Activated CD4-positive, alpha-beta memory T cell treated with anti-CD3 and anti-CD28 coated beads, Interleukin-2, amount 10 ng/mL, durations not matched to agents 7 days and 5 days (primary cell): ENCODE measurements around the gene ATRX. TPM values are rescaled to one million over a fixed set of nuclear protein-coding genes. Genes with fewer than 3 reads are reported as not detected.
"Not testable (repeated sequence)": the region's sequence is repeated elsewhere in the genome, so short reads cannot be mapped to it uniquely, and the experiment has no call there.

Source experiments
- CTCF ChIA-PET: fragments of 350-600 bp; sonication (Branson Sonifier 250); formaldehyde crosslinking; loops from one replicate; lab custom pipeline; 2021; ENCODE audit warnings: antibody characterized with exemption, inconsistent platforms; lab: Charles Lee
- POLR2A ChIA-PET: fragments of 350-600 bp; sonication (Branson Sonifier 250); formaldehyde crosslinking; loops from one replicate; lab custom pipeline; 2021; ENCODE audit warnings: antibody characterized with exemption; lab: Charles Lee
- DNase-seq: peaks from one replicate; pipeline ENCODE4 v3.0.0-alpha.2; 2020
- H3K27ac Mint-ChIP-seq: one replicate; pipeline ENCODE4 v1.8.0; 2021; ENCODE audit warnings: mild to moderate bottlenecking, mixed read lengths
- H3K27me3 Mint-ChIP-seq: one replicate; pipeline ENCODE4 v1.8.0; 2021; ENCODE audit warnings: mixed read lengths
- H3K36me3 Mint-ChIP-seq: one replicate; pipeline ENCODE4 v1.8.0; 2021; ENCODE audit warnings: low read depth, mixed read lengths
- H3K4me1 Mint-ChIP-seq: one replicate; pipeline ENCODE4 v1.8.0; 2021; ENCODE audit warnings: mixed read lengths
- H3K4me3 Mint-ChIP-seq: one replicate; pipeline ENCODE4 v1.8.0; 2021; ENCODE audit warnings: mild to moderate bottlenecking, mixed read lengths
- H3K9me3 Mint-ChIP-seq: one replicate; pipeline ENCODE4 v1.8.0; 2021; ENCODE audit warnings: mixed read lengths
- total RNA-seq, 2 experiments: library from RNA; stranded (reverse); gene quantifications; one replicate each; pipeline ENCODE4 v1.2.3, GENCODE V29; 2021

The ATRX gene
- total RNA-seq, 2 experiments from 2014 or later = 67.6 to 70.2 TPM

DNA sequence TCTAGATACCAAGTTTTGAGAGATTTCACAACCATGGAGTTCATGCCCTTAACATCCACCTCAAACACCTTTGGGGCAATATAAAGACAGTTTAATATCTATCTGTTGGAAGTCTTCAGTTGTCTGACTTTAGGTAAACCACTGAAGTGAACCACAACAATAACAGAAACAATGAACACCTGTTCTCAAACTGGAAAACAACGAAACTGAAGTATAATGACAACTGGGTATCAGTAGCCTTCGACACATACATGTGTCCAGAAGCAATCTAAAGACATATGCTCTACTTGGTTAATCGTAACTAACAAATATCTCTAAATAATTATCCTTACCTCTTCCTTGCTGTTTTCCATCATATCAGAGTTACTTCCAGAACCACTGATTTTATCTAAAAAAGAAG is 87.8 kb downstream of the ATRX start:
- Mint-ChIP-seq H3K27ac (no peak overlapping the region), H3K4me1 (peaks cover 15% of the 10 kb centered on the region), H3K9me3 (no peaks in the 10 kb centered on the region), H3K36me3 (peaks cover 23% of the 10 kb centered on the region), H3K27me3 (no peaks in the 10 kb centered on the region), H3K4me3 (no peak overlapping the region)
- ChIA-PET CTCF (no interaction called here), POLR2A (no interaction called here)
- no peak for DNase-seq

GRCh38 chrX:77694491-77694890 is 91.5 kb downstream of the ATRX start:
- no peak overlapping the region for H3K4me3 Mint-ChIP-seq
- no peak for DNase-seq
- H3K36me3 Mint-ChIP-seq = peaks cover 24% of the 10 kb centered on the region
- ChIA-PET CTCF (no interaction called here), POLR2A (no interaction called here)
- H3K27ac Mint-ChIP-seq = peak overlapping the region; percentile 72
- no peaks in the 10 kb centered on the region for H3K9me3 Mint-ChIP-seq
- peaks cover 16% of the 10 kb centered on the region for H3K4me1 Mint-ChIP-seq
- no peaks in the 10 kb centered on the region for H3K27me3 Mint-ChIP-seq

DNA sequence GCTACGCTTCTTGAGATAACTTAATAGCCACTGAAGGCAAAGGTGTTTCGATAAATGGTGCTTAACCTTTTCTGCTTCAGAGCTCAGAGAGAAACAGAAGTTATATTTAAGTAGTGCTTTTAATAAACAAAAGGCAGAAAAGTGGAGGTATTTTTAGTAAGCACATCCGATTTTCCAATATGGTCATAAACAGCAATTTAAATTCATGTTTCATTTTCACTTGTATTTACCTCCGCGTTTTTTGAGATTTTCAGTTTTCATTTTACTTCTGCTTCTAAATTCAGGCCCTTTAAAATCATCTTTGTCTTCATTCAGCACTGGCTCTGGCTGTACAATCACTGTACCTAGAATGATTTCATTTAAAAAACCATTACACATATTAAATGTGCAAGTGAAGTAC is 92.4 kb downstream of the ATRX start:
- POLR2A ChIA-PET = no interaction called here
- Mint-ChIP-seq H3K27me3 (no peaks in the 10 kb centered on the region), H3K9me3 (no peaks in the 10 kb centered on the region), H3K36me3 (peaks cover 26% of the 10 kb centered on the region), H3K4me1 (peaks cover 16% of the 10 kb centered on the region), H3K4me3 (peak overlapping the region; percentile 48), H3K27ac (peak overlapping the region; percentile 72)
- CTCF ChIA-PET = interaction anchor here (1.3 kb wide), 1 partner anchor 10 kb away, joined by 3 read pairs; no protein-coding TSS in a partner anchor
- no peak for DNase-seq

- CTCF ChIA-PET = no interaction called here
- no peaks in the 10 kb centered on the region for H3K9me3 Mint-ChIP-seq
- POLR2A ChIA-PET = no interaction called here
- no peaks in the 10 kb centered on the region for H3K27me3 Mint-ChIP-seq
- peaks cover 34% of the 10 kb centered on the region for H3K36me3 Mint-ChIP-seq
- DNase-seq = no peak
- peaks cover 16% of the 10 kb centered on the region for H3K4me1 Mint-ChIP-seq
- no peak overlapping the region for H3K4me3 Mint-ChIP-seq
- H3K27ac Mint-ChIP-seq = no peak overlapping the region
Observed at GRCh38 chrX:77691916-77692315, 94.1 kb downstream of the ATRX start.

DNA sequence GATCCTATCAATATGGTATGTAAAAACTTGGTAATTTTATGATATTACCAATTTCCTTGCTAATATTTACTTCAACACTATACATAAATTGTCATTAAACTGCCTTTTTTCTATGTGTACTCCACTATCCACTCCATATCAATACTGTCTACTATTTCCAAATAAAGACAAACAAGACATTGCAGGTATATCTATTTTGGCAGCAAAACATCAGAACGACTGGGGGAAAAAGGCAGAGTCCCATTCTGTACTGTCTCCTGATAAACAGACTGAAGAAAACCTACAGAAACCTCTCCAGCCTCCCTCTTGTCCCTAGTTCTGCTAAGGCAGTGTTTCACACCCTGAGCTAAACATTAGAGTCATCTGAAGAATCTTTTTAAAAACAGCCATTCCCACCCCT is 96.6 kb downstream of the ATRX start:
- Mint-ChIP-seq H3K27ac (no peak overlapping the region), H3K4me1 (peaks cover 12% of the 10 kb centered on the region), H3K9me3 (no peaks in the 10 kb centered on the region), H3K4me3 (no peak overlapping the region), H3K36me3 (peaks cover 41% of the 10 kb centered on the region), H3K27me3 (no peaks in the 10 kb centered on the region)
- CTCF ChIA-PET = no interaction called here
- DNase-seq = no peak
- POLR2A ChIA-PET = no interaction called here

- CTCF ChIA-PET, H3K27ac Mint-ChIP-seq, POLR2A ChIA-PET, H3K9me3 Mint-ChIP-seq, H3K27me3 Mint-ChIP-seq, H3K4me3 Mint-ChIP-seq, DNase-seq: not testable (repeated sequence)
- peaks cover 11% of the 10 kb centered on the region for H3K4me1 Mint-ChIP-seq
- peaks cover 61% of the 10 kb centered on the region for H3K36me3 Mint-ChIP-seq
Observed at GRCh38 chrX:77685683-77686082, 100.3 kb downstream of the ATRX start.

DNA sequence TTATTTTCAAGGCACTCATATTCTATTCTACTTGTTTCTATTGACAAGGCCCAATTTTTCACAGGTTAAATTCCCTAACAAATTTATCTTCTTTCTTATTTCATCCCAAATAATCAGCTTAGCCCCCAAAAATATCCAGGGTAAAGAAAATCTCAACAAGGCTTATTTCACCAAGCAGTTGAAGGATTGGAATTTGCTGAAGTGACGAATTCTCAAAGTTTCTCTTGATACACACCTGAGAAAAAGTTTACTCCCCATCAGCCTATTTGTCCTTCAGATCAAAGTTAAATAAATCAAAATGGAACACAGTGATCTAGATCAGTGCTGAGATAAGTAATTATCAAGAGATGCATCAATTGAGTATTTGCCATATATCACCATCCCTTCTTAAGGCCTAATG is 106.9 kb downstream of the ATRX start:
- POLR2A ChIA-PET = no interaction called here
- H3K27me3 Mint-ChIP-seq = no peaks in the 10 kb centered on the region
- no peak overlapping the region for H3K27ac Mint-ChIP-seq
- peaks cover 10% of the 10 kb centered on the region for H3K4me1 Mint-ChIP-seq
- H3K9me3 Mint-ChIP-seq = no peaks in the 10 kb centered on the region
- DNase-seq = no peak
- H3K36me3 Mint-ChIP-seq = peaks cover 29% of the 10 kb centered on the region
- no peak overlapping the region for H3K4me3 Mint-ChIP-seq
- CTCF ChIA-PET = no interaction called here

DNA sequence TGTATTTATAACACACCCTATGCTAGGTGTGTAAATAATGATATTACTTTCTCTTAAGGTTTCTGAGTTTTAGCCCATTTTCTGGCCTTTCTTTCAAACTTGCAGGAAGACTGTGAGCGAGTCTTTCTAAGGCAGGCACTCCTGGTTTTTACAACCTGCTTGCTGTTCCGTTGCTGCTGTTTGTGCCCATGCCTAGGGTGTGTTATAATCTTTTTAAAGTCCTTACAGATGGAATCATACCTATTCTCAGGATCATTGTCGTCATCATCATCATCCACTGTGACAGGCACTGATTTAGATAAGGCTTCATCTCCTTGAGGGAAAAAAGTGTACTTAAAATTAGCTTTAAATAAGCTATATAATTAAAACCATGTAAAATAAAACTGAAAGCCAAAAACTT is 110.0 kb downstream of the ATRX start:
- Mint-ChIP-seq H3K4me3 (no peak overlapping the region), H3K4me1 (no peaks in the 10 kb centered on the region), H3K36me3 (peaks cover 3% of the 10 kb centered on the region), H3K27ac (no peak overlapping the region), H3K27me3 (no peaks in the 10 kb centered on the region), H3K9me3 (no peaks in the 10 kb centered on the region)
- no peak for DNase-seq
- ChIA-PET CTCF (no interaction called here), POLR2A (no interaction called here)

DNA sequence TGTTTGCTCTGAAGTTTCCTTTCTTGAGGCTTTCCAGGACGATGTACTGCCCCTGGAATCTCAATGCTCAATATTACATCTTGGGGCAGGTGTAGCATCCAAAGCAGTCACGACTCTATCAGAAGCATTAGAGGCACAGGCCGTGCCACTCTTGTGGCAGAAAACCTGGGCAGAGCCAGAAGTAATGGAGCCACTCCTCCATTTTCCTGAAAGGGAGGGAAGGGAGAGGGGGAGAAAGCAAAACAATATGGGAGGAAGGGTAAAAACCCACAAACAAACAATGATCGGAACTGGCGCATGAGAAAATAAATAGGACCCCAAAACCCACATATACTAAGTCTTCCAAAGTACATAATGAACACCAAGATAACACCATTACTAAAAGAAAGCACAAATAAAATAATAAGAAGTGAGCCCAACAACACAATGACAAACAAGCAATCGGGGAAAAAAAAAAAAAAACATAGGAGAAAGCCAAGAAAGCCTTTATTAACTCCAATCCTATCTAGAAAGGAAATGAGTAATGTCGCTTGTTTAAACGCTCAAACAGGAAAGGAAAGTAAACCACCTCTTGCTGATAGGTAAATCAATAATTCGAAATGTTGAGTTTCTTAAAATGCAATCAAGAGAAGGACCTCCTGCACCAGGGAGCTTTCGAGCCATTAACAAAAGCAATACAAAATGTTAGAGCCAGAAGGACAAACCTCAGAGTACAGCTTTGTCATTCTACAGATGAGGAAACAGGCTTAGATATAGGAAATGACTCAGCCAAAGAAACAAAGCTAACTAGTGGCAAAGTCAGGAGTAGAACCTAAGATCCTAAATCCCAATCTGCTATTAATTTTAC is 117.4 kb downstream of the ATRX start:
- Mint-ChIP-seq H3K4me1 (peaks cover 11% of the 10 kb centered on the region), H3K27ac (peak overlapping the region; percentile 38), H3K27me3 (no peaks in the 10 kb centered on the region), H3K36me3 (peaks cover 11% of the 10 kb centered on the region), H3K4me3 (no peak overlapping the region), H3K9me3 (no peaks in the 10 kb centered on the region)
- no peak for DNase-seq
- ChIA-PET POLR2A (no interaction called here), CTCF (no interaction called here)

DNA sequence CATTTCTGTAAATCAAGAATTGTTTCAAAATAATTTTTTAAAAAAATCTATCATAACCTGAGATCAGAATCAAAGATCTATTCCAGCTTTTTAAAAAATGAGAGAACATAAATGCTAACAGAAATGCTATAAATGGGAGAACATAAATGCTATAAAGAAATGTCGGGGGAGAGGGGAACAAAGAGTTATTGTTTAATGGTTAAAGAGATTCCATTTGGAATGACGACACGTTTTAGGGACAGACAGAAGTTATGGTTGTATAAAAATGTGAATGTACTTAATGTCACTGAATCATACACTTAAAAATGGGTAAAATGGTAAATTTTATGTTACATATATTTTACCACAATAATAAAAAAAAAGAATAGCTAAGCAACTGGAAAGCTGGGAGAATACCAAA is 127.1 kb downstream of the ATRX start:
- Mint-ChIP-seq H3K36me3 (peaks cover 33% of the 10 kb centered on the region), H3K27ac (no peak overlapping the region)
- POLR2A ChIA-PET = no interaction called here

GRCh38 chrX:77652095-77652494 is 133.9 kb downstream of the ATRX start:
- CTCF ChIA-PET = no interaction called here
- Mint-ChIP-seq H3K27me3 (no peaks in the 10 kb centered on the region), H3K9me3 (no peaks in the 10 kb centered on the region), H3K4me1 (no peaks in the 10 kb centered on the region), H3K36me3 (peaks cover 42% of the 10 kb centered on the region), H3K4me3 (no peak overlapping the region), H3K27ac (no peak overlapping the region)
- DNase-seq = no peak
- POLR2A ChIA-PET = no interaction called here

More for the DNA sequence above, 127.1 kb downstream of the ATRX start:
- H3K4me3 Mint-ChIP-seq = no peak overlapping the region
- H3K27me3 Mint-ChIP-seq = no peaks in the 10 kb centered on the region
- no peaks in the 10 kb centered on the region for H3K9me3 Mint-ChIP-seq
- CTCF ChIA-PET = no interaction called here
- H3K4me1 Mint-ChIP-seq = no peaks in the 10 kb centered on the region
- no peak for DNase-seq

DNA sequence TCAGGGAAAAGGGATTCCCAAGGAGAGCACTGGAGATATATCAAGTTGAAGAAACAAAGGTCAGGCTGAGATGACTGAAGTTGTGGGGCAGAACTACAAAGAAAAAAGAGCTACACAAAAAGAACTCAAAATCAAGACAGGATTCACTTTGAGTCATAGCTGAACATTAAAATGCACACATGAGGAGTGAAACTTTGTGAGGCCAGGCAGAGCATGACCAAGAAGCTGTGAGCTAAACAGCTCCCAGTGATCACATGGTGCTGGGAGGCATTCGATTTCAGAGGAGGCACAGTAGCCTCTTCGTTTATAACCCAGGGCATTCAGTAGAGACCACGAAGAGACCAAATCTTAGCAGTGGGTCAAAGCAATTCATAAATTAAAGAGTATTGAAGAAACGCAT is 145.3 kb downstream of the ATRX start:
- peaks cover 3% of the 10 kb centered on the region for H3K4me1 Mint-ChIP-seq
- H3K27me3 Mint-ChIP-seq = no peaks in the 10 kb centered on the region
- H3K4me3 Mint-ChIP-seq = no peak overlapping the region
- peaks cover 65% of the 10 kb centered on the region for H3K36me3 Mint-ChIP-seq
- H3K27ac Mint-ChIP-seq = no peak overlapping the region
- no peak for DNase-seq
- ChIA-PET CTCF (no interaction called here), POLR2A (no interaction called here)
- peaks cover 9% of the 10 kb centered on the region for H3K9me3 Mint-ChIP-seq

- ChIA-PET POLR2A (no interaction called here), CTCF (no interaction called here)
- peaks cover 3% of the 10 kb centered on the region for H3K4me1 Mint-ChIP-seq
- no peak overlapping the region for H3K4me3 Mint-ChIP-seq
- H3K27ac Mint-ChIP-seq = no peak overlapping the region
- DNase-seq = no peak
- peaks cover 8% of the 10 kb centered on the region for H3K9me3 Mint-ChIP-seq
- no peaks in the 10 kb centered on the region for H3K27me3 Mint-ChIP-seq
- H3K36me3 Mint-ChIP-seq = peaks cover 61% of the 10 kb centered on the region
Observed at GRCh38 chrX:77639820-77640219, 146.2 kb downstream of the ATRX start.

GRCh38 chrX:77638397-77638796 is 147.6 kb downstream of the ATRX start:
- peaks cover 57% of the 10 kb centered on the region for H3K36me3 Mint-ChIP-seq
- POLR2A ChIA-PET = no interaction called here
- H3K4me3 Mint-ChIP-seq = no peak overlapping the region
- H3K27ac Mint-ChIP-seq = no peak overlapping the region
- DNase-seq = no peak
- H3K27me3 Mint-ChIP-seq = no peaks in the 10 kb centered on the region
- H3K9me3 Mint-ChIP-seq = peaks cover 3% of the 10 kb centered on the region
- peaks cover 3% of the 10 kb centered on the region for H3K4me1 Mint-ChIP-seq
- CTCF ChIA-PET = interaction anchor here (0.7 kb wide), 1 partner anchor 141 kb away, joined by 3 read pairs; no protein-coding TSS in a partner anchor
